Measurements from ENCODE around the gene PLD4. TPM values are rescaled to one million over a fixed set of nuclear protein-coding genes. Genes with fewer than 3 reads are reported as not detected.
"Not testable (repeated sequence)": the region's sequence is repeated elsewhere in the genome, so short reads cannot be mapped to it uniquely, and the experiment has no call there.

Gene PLD4
- total and polyA plus RNA-seq, 2 of the 8 experiments (the other 6 are each of a cell fraction or from before 2014, with no cell fraction given): 0.05 TPM; not detected in 1

GRCh38 chr14:104945266-104945665 lies 20.6 kb downstream of the PLD4 start:
- H2BK20ac ChIP-seq (ENCODE audit: low read length); H3K4ac ChIP-seq (replicated peaks; ENCODE audit: insufficient read length, low read depth, low read length); H3K23me2 ChIP-seq (ENCODE audit: low read depth, low read length); POLR2A ChIA-PET (ENCODE audit: partially characterized antibody); H3K56ac ChIP-seq (replicated peaks; ENCODE audit: insufficient read length, low read depth, low read length); H3K27me3 ChIP-seq (replicated peaks in 1 of 4; ENCODE audit: control insufficient read depth in 3 of 4, extremely low read depth in 1 of 4, insufficient read depth in 3 of 4, low read length in 3 of 4); H4K5ac ChIP-seq (ENCODE audit: insufficient read length, low read depth, low read length); H3K79me2 ChIP-seq (ENCODE audit: control insufficient read depth in 1 of 2, insufficient read depth in 2 of 2, low read length in 2 of 2); H3K18ac ChIP-seq (ENCODE audit: extremely low read depth, low read length); H3K4me1 ChIP-seq (replicated peaks in 1 of 4; ENCODE audit: control insufficient read depth in 3 of 4, insufficient read depth in 4 of 4, low read length in 3 of 4); H2AK5ac ChIP-seq (ENCODE audit: low read depth, low read length); H2BK120ac ChIP-seq (replicated peaks; ENCODE audit: low read depth, low read length); H4K8ac ChIP-seq (ENCODE audit: extremely low read depth, insufficient read depth, low read length); H4K20me1 ChIP-seq (replicated peaks in 1 of 2; ENCODE audit: control insufficient read depth in 1 of 2, insufficient read depth in 2 of 2, low read length in 2 of 2); H3K79me1 ChIP-seq (ENCODE audit: low read depth, low read length); H3K9ac ChIP-seq (replicated peaks in 1 of 4; ENCODE audit: extremely low read depth in 1 of 4, low read depth in 3 of 4, low read length in 3 of 4); H2BK12ac ChIP-seq (ENCODE audit: low read depth, low read length); H3K14ac ChIP-seq (ENCODE audit: insufficient read length); FAIRE-seq; H3K27ac ChIP-seq (ENCODE audit: low read depth, low read length); H4K91ac ChIP-seq (replicated peaks; ENCODE audit: insufficient read length, low read length); DNase-seq (ENCODE audit: low read depth in 1 of 2, low spot score in 2 of 2); H3K4me3 ChIP-seq (ENCODE audit: extremely low read depth in 1 of 4, insufficient read depth in 2 of 4, low read depth in 3 of 4, low read length in 4 of 4); H2BK15ac ChIP-seq (ENCODE audit: low read length); H2BK5ac ChIP-seq (ENCODE audit: low read depth, low read length); H3K23ac ChIP-seq (ENCODE audit: insufficient read length); H2AFZ ChIP-seq (ENCODE audit: low read length); H3K36me3 ChIP-seq (ENCODE audit: control insufficient read depth in 2 of 4, insufficient read depth in 4 of 4, low read length in 3 of 4); H3K4me2 ChIP-seq (ENCODE audit: insufficient read depth in 1 of 2, low read depth in 2 of 2, low read length in 2 of 2): not testable (repeated sequence)
- CTCF ChIA-PET (ENCODE audit: partially characterized antibody): interaction anchor here (0.6 kb wide), 1 partner anchor 89 kb away, joined by 3 read pairs; no protein-coding TSS in a partner anchor
- H3K9me3 ChIP-seq (ENCODE audit: insufficient read depth in 2 of 2, low read depth in 1 of 2, low read length in 1 of 2): peaks cover 0 to 71% of the 10 kb centered on the region in 2 experiments; a peak in 1 of 4 replicates
- 85% methylated on average over 17 of the region's 20 CpGs; no CpG with 5 or more reads in 1 of the 2 experiments for WGBS, 2 experiments (ENCODE audit: extremely low coverage in 1 of 2, insufficient coverage in 1 of 2, insufficient read length in 1 of 2, insufficient replicate concordance in 2 of 2, low coverage in 1 of 2, low lambda C conversion rate in 2 of 2, missing lambda C conversion rate in 1 of 2)

Data from H1 (cell line).